OCI-LY7 (cell line): ENCODE data around the gene GGTA1.

Experiments used
- EZH2phosphoT487 ChIP-seq: fragments of 200-600 bp; sonication (generic); IDR thresholded peaks from 2 replicates; pipeline ENCODE4 v1.6.1; 2018; ENCODE audit warnings: low read depth, borderline replicate concordance, mild to moderate bottlenecking, mixed run types, antibody characterized with exemption, low read length, moderate library complexity, mixed read lengths
- TF ChIP-seq, protein P1 (sequence below): fragments of 200-600 bp; sonication (generic); conservative IDR thresholded peaks from 2 replicates; pipeline ENCODE4 v1.5.1; 2014; ENCODE audit warnings: mild to moderate bottlenecking, antibody characterized with exemption, low read length, moderate library complexity, mixed read lengths

DNA sequence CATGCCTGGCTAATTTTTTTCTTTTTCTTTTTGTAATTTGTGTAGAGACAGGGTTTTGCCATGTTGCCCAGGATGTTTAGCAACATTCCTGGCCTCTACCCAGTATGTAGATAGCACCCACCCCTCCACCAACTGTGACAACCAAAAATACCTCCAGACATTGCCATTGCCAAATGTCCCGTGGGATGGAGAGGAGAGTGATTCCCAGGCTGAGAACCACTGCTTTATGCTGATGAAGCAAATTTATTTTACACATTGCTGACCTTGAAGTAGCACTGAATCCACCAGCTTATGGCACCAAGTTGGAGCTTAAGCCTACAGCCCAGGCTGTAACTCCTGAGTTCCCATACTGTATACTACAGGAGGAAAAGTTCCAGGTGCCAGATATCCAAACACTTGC, 58.5 kb downstream of the GGTA1 start:
- TF ChIP-seq, protein P1, sequence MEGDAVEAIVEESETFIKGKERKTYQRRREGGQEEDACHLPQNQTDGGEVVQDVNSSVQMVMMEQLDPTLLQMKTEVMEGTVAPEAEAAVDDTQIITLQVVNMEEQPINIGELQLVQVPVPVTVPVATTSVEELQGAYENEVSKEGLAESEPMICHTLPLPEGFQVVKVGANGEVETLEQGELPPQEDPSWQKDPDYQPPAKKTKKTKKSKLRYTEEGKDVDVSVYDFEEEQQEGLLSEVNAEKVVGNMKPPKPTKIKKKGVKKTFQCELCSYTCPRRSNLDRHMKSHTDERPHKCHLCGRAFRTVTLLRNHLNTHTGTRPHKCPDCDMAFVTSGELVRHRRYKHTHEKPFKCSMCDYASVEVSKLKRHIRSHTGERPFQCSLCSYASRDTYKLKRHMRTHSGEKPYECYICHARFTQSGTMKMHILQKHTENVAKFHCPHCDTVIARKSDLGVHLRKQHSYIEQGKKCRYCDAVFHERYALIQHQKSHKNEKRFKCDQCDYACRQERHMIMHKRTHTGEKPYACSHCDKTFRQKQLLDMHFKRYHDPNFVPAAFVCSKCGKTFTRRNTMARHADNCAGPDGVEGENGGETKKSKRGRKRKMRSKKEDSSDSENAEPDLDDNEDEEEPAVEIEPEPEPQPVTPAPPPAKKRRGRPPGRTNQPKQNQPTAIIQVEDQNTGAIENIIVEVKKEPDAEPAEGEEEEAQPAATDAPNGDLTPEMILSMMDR, result no peak
- TF ChIP-seq EZH2phosphoT487, result no peak
